HG02798 (cell line): ENCODE results near the gene CBR1.

Experiments
- ATAC-seq: cut with Tn5 transposase; IDR thresholded peaks from one replicate; pipeline ENCODE4 v1.9.1; 2021; ENCODE audit warnings: mild to moderate bottlenecking; ENCODE audit not compliant: unreplicated experiment, poor library complexity

Gene CBR1

DNA sequence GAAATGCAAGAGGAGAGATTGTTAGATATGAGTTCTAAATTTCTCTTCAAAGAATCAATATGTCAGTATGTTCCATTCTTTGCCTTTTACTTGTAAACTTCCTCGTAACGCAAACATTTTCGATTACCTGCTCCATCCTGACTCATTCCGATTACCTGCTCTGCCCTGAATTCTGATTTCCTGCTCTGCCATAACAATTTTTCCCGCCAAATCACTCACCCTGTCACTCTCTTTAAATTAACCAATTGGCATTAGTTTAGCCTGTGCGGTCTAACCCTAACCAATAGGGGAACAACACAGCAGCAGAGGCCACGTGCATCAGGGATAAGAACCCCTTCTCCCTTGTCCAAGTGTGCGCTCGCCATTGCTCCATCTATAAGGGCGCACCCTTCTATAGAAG, 40.0 kb downstream of the CBR1 start:
- no peak for ATAC-seq

DNA sequence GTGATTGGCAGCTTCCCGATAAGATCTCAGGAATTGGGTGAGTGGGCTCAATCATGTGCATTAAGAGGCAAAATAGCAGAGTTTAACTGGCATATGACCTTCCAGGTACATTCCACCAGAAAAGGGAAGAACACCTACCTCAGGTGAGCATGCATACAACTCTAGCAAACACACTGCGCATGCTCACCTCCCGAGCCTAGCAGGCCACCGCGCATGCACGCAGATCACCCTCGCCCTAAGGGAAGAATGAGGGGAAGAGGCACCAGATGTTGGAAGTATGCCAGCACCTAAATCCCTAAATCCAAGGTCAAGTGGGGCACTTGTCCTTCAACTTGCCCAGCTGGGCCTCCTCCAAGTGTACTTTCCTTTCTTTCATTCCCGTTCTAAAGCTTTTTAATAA, 41.4 kb downstream of the CBR1 start:
- ATAC-seq: no peak

DNA sequence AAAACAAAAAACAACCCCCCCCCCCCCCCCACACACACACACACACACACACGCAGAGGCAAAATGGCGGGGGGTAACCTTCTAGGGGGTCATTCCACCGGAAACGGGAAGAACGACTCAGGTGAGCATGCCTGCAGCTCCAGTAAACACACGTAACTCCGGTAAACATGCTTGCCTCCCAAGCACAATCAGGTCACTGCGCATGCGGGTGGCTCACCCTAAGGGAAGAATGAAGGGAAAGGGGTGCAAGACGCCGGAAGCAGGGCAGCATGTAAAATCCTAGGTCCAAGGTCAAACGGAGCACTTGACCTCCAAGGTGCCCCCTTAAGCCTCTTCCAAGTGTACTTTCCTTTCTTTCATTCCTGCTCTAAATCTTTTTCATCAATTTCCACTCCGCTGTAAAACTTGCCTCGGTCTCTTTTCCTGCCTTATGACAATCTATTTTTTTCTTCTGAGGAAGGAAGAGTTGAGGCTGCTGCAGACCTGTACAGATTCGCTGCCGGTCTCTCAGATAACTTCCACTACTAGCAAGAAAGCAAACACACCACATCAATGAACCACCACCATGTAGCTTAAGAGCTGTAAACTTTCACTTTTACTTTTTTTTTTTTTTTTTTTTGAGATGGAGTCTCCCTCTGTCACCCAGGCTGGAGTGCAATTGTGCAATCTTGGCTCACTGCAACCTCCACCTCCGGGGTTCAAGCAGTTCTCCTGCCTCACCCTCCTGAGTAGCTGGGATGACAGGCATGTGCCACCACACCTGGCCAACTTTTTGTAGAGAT, 44.0 kb downstream of the CBR1 start:
- no peak for ATAC-seq

DNA sequence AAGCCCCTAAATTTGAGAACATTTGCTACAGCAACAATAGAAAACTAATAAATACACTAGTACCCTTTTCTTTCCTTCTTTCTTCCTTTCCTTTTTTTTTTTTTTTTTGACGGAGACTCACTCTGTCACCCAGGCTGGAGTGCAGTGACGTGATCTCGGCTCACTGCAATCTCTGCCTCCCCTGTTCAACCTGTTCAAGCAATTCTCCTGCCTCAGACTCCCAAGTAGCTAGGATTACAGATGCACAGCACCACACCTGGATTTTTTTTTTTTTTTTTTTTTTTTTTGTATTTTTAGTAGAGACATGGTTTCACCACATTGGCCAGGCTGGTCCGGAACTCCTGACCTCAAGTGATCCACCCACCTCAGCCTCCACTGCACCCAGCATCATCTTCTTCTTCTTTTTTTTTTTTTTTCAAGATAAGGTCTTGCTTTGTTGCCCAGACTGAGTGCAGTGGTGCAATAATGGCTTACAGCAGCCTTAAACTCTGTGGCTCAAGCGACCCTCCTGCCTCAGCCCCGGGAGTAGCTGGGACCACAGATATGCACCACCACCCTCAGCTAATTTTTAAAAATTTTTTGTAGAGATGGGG, 45.4 kb downstream of the CBR1 start:
- ATAC-seq: no peak

DNA sequence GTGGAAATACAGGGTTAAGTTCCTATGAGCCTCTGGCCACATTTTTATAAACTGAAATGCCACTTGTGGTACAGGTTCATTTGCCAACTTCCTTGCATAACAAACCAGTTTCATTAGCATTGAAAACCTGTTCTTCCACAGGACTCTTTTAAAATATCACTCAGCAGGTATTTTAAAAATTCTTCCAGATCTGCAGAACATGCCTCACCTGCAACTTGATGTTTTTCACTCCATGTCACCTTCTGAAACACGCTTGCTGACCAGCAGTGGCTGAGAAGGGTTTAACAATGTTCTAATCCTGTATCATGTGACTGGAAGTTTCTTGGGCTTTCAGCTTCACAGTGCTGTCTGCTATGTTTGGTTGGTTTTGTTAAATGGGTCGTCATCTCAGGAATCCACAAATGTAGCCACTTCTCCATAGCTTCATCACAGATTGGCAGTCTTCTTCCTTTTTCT, 47.5 kb downstream of the CBR1 start:
- no peak for ATAC-seq

DNA sequence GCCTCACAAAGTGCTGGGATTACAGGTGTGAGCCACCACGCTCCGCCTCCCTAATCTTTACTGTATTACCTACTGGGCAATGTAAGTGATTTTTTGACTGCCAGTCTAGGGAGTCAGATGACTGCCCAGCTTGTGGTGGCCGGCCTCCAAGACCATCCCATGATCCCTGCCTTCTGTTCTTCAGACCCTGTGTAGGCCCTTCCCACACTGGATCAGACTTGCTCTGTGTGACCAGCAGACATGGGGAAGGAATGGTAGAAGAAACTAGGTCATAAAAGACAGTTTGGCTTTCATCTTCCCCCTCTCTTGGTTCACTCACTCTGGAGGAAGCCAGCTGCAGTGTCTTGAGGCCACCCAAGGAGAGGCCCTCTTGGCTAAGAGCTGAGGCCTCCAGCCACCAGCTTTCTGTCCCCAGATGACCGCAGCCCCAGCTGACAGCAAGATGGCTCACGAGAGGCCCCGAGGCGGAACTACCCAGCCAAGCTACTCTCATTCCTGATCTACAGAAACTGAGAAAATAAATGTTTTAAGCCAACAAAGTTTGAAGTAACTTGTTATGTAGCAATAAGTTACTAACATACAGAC, 50.6 kb downstream of the CBR1 start:
- no peak for ATAC-seq
